HG02571 (cell line): ENCODE data around the gene CLDN6.
"Not testable (repeated sequence)": the region's sequence is repeated elsewhere in the genome, so short reads cannot be mapped to it uniquely, and the experiment has no call there.

Experiments used
- ATAC-seq: cut with Tn5 transposase; IDR thresholded peaks from one replicate; pipeline ENCODE4 v1.9.1; 2021; ENCODE audit warnings: mild to moderate bottlenecking, moderate library complexity; ENCODE audit not compliant: unreplicated experiment

Gene CLDN6

DNA sequence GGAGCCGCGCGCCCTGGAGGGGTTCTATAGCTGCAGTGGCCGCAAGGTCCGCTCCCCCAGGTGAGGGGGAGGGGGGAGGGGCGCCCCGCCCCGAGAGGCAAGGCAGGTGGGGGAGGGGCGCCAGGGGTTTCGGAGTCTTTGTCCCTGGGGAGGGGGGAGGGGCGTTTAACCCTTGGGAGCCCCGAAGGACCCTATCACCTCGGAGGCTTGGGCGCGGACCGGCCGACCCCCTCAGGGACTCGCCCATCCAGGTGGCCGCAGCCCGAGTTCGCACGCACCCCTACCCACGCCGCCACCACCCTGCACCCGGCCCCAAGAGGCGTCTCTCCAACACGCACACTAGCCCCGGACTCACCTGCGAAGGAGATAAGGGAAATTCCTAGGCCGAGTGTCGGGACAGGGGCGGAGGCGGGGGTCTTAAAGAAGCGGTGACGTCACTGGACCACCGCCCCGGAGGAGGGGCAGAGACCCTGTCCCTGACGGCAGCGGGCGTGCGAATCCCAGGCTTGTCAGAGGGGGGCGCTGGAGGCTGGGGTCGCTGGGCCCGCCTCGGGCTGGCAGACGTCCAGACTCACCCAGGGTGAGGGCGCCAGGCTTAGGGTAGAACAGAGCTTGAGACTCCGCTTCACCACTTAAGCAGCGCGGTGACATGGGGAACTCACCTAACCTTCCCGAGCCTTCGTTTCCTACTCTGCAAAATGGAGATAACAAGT, at the start of gene CLDN6:
CLDN6 (minus strand) TSS at position 390 of the 713 bp plus-strand sequence. CDS start 2,162 bp downstream, outside the sequence.
- ATAC-seq, result no peak

DNA sequence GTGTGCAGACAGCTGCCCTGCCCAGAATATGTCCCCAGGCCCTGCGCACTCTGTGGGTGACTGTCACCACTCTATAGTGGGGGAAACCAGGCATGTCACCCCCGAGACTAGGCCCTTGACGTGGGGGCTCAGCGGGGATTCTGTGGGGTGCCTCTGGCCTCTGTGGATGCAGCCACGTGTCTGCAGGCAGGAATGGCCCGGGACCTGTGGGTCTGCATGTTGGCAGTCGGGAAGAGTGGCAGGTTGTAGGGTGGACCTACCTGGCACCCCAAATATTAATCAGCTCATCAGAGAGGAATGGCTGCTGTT, 48.4 kb upstream of the CLDN6 start:
- ATAC-seq, result no peak

GRCh38 chr16:3065742-3066439, 47.9 kb upstream of the CLDN6 start:
- no peak for ATAC-seq

- ATAC-seq, result no peak
Observed at GRCh38 chr16:3065069-3065741, 47.2 kb upstream of the CLDN6 start, which contains the start of gene IL32. TSS of gene IL32 (plus strand) at chr16:3065640. CDS start at chr16:3065812, 172 bp downstream.

- no peak for ATAC-seq
Observed at GRCh38 chr16:3063625-3064386, 45.8 kb upstream of the CLDN6 start.

GRCh38 chr16:3062553-3062952, 44.6 kb upstream of the CLDN6 start:
- ATAC-seq, result no peak

GRCh38 chr16:3060339-3061127, 42.5 kb upstream of the CLDN6 start:
- ATAC-seq, result no peak

DNA sequence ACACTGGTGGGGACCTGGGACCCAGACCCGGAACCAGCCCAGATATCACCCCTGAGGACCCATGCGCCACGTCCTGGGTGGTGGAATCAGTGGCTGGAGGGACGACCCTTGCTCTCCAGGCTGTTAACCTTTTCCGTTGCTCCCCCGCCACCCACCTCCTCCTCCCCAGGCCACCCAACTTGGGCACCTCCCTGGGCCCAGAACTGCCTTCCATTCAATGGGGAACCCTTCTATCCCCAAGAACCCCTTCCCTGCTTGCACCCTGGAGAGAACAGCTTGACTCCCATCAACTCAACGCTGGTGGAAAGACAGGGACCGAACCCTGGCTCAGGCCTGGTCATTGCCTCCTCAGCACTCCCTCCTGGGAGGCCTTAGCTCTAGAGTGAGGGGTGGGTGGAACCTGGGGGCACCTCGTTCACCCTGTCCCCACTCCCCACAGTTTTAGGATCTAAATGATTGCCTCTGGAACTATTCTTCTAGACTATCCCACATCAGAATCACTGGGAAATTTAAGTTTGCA, 41.8 kb upstream of the CLDN6 start:
- ATAC-seq, result no peak

DNA sequence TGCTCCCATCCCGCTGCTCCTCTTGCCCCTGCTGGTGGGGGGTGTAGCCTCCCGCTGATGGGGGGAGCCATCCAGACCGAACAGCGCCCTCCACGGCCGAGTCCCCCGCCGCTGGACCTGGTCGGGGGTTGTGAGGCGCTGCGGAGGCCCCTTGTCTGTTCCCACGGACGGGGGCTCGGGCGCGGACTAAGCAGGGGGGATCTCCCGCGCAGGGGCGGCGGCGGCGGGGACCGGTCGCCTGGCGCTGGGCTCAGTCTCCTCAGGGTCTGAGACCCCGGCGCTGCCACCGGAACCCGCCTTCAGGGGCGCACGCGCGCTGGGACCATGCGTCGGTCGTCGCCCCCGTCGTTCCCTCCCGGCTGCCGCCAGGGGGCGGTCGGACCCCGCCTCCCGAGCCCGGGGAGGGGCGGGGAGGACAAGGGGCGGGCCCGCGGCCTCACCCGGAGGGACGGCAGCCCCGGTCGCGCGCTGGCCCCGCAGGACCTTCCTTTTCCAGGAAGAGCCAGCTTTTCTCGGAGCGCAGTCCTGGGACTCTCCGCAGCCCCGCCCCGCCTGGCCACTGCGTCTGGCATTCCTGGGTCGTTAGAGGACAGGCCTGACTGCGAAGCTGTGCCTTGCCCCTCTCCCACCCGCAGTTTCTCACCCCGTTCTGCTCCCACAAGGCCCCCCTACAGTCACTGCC, 41.2 kb upstream of the CLDN6 start:
- peak; percentile 80 for ATAC-seq

GRCh38 chr16:3058139-3059030, 40.4 kb upstream of the CLDN6 start:
- ATAC-seq, result no peak

DNA sequence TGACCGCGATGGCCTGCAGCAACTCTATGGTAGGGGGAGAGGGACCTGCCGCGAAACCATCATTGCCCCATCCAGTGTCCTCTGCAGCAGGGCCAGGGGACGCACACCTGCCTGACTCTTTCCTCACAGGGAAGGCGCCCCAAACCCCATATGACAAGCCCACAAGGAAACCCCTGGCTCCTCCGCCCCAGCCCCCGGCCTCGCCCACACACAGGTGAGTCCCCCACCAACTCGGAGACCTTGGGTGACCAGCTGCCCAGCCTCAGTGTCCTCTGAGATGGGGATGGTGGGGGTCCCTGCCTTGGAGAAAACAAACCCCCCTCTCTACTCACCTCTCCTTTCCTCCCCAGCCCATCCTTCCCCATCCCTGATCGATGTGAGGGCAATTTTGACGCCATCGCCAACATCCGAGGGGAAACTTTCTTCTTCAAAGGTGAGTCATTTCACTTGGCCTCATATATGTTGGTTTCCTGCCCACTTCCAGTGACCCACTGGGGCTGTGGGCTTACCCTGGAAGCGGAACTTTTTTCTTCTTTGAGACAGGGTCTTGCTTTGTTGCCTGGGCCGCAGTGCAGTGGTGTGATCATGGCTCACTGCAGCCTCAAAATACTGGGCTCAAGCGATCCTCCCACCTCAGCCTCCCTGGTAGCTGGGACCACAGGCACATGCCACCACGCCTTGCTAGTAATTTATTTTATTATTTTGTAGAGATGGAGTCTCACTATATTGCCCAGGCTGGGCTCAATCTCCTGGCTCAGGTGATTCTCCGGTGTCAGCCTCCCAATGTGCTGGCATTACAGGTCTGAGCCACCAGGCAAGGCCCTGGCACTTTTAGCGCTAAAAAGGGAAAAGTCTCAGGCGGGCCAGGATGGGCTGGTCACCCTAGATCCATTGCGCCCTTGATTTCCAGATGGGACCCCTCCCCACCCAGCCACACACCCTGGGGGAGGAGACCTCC, 39.5 kb upstream of the CLDN6 start:
- ATAC-seq, result no peak

GRCh38 chr16:3056336-3057180, 38.6 kb upstream of the CLDN6 start:
- ATAC-seq, result no peak

- not testable (repeated sequence) for ATAC-seq
Observed at GRCh38 chr16:3055734-3056115, 37.7 kb upstream of the CLDN6 start.

- no peak for ATAC-seq
Observed at GRCh38 chr16:3054965-3055733, 37.2 kb upstream of the CLDN6 start.

- not testable (repeated sequence) for ATAC-seq
Observed at GRCh38 chr16:3053330-3053710, 35.3 kb upstream of the CLDN6 start.
